ENCODE data around the gene SUFU.
"Not testable (repeated sequence)": the region's sequence is repeated elsewhere in the genome, so short reads cannot be mapped to it uniquely, and the experiment has no call there.

The SUFU gene
- 3.6 to 36.6 (median 12.4) reads per million in 18 experiments for total RNA-seq

DNA sequence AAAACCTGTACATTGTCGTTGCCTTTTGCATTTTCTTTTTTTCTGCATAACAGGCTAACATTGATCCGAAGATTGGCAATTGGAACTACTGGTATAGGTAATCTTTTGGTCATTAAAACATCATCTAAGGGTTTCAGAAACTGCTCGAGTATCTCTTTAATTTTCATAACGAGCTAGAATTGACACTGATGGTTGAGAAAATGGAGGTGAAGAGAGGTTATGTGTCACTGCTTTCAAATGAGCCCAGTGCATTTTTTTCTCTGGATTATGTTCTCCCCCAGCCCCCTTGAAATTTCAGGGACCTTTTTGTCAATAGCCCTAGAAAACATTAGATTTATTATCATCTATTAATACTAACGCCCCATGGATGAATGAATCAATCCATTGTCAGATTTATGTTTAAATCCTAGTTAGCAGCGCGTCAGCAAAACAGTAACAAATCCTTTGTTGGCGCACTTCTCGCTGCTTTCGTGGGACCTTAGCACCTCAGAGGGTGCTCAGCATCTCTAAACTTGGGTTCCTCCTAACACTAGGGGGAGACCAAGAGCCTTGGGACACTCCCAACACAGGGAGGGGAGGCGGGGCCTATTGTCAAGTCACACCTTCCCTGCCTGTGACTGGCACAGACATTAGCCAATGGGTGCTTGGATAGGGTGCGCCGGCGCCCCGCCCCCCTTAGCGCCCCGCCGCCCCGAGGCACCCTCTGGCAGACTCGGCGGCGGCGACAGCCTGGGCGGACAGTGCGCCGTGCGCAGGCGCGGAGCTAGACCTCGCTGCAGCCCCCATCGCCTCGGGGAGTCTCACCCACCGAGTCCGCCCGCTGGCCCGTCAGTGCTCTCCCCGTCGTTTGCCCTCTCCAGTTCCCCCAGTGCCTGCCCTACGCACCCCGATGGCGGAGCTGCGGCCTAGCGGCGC is at the start of gene SUFU:
TSS of gene SUFU (plus strand) at position 709 of the 915 bp plus-strand sequence. CDS start at position 890, 181 bp downstream.
- peak; percentile 99 to 100 for DNase-seq

- DNase-seq = not testable (repeated sequence)
Observed at GRCh38 chr10:102454662-102455487, 48.9 kb upstream of the SUFU start.

- peak; percentile 80 to 89 for DNase-seq
Observed at GRCh38 chr10:102455893-102456471, 47.8 kb upstream of the SUFU start.

DNA sequence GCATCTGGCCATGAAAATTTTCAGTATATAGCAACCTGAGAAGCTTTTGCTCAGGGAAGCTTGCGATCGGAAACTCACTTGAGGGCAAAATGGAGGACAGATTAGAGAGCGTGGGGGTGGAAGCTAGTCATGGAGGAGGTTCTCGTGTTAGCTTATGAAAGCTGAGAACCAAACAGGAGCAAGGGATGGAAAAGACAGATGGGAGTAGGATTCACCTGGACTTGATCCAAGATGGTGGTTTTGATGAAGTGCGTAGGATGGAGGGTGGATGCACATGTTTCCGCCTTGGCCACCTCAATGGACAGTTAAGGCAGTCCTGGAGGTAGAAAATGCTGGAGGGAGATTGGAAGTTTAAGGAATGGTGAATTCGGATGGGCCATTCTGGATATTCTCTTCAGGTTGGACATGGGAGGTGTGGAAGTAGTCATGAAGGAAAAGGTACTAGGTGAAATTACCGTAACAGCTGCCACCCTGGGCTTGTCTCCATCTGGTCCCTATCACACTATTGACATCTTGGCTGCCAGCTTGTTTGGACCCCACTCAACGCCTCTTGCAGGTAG is 46.1 kb upstream of the SUFU start:
- no peak for DNase-seq

GRCh38 chr10:102458656-102459055 is 45.1 kb upstream of the SUFU start:
- DNase-seq = no peak

DNA sequence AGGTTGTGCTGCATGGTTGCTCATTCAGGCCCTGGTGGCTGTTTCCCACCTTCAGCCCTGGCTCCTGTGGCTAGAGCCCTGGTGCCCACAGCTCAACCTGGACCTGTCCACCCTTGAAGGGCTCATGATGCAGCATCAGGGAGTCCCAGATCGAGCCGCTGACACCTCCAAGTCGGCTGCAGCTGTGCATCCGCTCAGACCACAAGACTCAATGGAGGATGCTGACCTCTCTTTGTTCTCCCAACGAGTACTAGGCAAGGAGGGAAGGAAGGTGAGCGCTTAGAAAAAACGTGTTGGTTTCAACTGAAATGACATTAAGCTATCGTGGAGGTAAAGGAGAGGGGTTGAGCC is 43.0 kb upstream of the SUFU start:
- DNase-seq = no peak

DNA sequence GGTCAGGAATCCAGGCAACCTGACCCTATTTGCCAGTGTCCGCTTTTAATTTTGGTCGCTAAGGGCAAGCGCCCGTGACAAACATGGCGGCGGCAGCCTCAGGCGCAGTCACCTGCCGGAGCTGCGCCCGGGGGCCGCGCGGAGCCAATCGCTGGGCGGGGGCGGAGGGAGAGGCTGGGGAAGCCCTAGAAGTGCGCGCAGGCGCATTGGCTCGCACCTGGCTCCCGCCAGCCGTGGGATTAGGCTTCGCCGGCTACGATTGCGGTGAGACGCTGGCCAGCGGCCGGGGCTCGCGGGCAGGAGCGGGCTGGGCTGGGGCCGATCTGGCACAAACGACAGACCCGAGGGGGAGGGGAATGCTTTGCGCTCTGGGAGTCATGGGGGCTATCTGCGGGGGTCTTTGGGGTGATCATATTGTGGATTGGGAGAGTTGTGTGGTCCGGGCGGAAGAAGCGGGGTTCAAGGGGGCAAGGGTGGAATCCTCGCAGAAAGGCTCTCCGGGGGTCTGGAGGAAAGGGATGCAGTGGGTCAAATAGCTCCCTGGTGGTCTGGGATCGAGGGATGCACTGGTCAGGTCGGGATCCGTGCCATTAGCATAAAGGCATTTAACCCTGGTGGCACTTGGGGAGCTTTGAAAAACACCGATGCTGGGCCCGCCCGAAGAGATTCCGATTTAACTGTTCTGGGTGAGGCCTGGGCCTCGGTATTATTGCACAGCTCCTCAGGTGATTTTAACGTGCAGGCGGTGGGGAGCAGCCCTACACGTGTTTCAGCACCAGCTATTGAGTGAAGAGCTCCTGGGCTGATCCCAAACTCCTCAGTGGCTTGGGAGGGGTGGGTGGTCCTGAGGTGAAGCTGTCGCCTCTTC is 42.4 kb upstream of the SUFU start:
- peak; percentile 83 to 90 for DNase-seq

- DNase-seq = no peak
Observed at GRCh38 chr10:102462512-102463054, 41.2 kb upstream of the SUFU start.

GRCh38 chr10:102463983-102464382 is 39.8 kb upstream of the SUFU start:
- DNase-seq = no peak

GRCh38 chr10:102465466-102465865 is 38.3 kb upstream of the SUFU start:
- no peak for DNase-seq

- DNase-seq = no peak
Observed at GRCh38 chr10:102467318-102467717, 36.5 kb upstream of the SUFU start.

GRCh38 chr10:102467971-102468438 is 35.8 kb upstream of the SUFU start:
- peak; percentile 83 to 87 for DNase-seq

DNA sequence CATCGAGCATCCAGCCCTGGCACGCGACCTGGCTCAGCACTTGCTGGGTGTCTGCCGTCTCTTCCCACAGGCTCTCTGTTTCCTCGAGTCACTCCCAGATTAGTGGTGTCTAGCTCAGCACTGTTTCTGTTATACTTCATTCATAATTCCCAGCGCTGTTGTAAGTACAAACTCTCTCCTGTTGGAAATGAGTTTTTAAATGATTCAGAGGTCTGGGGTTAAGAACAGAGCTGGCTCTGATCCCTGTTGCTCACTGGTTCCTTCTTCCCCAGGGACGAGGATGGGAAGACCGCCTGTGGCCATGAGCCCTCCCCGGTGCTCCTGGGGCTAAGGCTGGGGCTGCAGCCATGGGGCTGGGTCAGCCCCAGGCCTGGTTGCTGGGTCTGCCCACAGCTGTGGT is 35.1 kb upstream of the SUFU start:
- DNase-seq = no peak

DNA sequence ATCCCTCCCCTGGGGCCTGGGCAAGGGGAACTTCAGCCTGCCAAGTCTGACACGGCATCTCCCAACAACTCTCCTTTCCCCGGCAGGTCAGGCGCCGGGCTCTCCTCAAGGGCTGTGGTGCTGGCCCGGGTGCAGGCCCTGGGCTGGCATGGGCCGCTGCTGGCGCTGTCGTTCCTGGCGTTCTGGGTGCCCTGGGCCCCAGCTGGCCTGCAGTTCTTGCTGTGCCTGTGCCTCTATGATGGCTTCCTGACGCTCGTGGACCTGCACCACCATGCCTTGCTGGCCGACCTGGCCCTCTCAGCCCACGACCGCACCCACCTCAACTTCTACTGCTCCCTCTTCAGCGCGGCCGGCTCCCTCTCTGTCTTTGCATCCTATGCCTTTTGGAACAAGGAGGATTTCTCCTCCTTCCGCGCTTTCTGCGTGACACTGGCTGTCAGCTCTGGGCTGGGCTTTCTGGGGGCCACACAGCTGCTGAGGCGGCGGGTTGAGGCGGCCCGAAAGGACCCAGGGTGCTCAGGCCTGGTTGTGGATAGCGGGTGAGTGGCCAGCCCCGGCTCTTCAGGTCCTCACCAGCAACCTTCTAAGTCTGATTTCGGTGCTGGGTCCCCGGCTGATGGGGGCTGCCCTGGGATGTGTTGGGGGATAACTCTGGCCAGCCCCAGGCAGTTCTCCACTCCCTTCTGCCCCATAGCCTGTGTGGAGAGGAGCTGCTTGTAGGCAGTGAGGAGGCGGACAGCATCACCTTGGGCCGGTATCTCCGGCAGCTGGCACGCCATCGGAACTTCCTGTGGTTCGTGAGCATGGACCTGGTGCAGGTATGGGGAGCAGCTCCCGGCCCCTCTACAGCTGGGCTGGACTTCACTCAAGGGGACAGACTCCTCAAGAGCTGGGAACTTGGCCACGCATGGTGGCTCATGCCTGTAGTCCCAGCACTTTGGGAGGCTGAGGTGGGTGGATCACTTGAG is 32.9 kb upstream of the SUFU start:
- DNase-seq = no peak

- no peak for DNase-seq
Observed at GRCh38 chr10:102473445-102474331, 30.1 kb upstream of the SUFU start.

GRCh38 chr10:102475451-102476040 is 28.2 kb upstream of the SUFU start:
- DNase-seq = no peak

DNA sequence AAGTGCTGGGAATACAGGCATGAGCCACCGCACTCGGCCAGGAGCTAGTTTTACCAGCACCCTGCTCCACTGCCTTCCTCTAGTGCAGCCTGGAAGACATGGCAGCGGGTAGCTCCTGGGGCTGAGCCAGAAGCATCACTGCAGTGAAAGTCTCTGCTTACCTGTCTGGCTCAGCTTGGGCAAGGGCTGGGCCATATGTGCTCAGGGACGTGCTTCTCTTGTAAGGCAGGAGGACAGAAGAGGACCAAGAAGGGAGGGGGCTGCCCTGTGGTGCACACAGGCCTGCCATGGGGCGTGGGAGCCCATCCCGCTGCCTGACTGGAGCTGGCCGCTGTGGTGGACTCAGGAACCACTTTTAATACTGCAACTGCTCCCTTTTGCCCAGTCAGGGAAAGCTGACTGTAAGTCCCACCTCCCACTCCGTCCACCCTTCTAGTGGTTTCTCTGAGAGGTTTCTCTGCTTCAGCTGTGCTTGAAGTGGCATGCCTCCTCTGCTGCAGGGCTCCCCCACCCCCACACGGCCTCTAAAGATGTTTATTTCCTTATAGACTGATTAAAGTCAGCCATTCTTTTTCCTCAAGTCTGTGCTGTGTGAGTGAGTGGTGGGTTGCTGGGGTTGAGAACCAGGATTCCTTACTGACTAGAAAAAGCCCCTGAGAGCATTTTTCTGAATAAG is 27.2 kb upstream of the SUFU start:
- DNase-seq = peak in 1 of 2 donors; percentile 11

DNA sequence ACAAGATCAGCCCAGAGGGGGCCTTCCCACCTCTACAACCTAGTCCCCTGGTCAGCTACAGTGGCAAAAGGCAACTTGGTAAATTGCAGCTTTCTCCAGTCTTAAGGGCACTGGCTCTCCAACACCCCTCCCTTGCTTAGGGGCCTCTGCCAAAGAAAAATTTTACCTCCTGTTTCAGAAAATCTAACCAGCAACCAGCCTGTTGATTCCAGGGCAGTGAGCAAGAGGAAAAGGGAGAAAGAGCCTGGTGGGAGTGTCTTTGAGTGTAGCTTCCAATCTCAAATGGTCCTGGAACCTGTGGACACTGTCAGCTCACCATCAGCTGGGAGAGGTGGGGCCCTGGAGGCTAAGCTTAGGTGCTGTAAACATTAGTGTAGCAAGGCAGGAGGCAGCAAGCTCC is 24.1 kb upstream of the SUFU start:
- DNase-seq = no peak

Measured in inflammatory macrophage (primary cell).